ENCODE data around the gene GPR15LG. TPM values are rescaled to one million over a fixed set of nuclear protein-coding genes. Genes with fewer than 3 reads are reported as not detected.
"Not testable (repeated sequence)": the region's sequence is repeated elsewhere in the genome, so short reads cannot be mapped to it uniquely, and the experiment has no call there.

GPR15LG gene
- total RNA-seq, 1 donor from 2014 or later: not detected

DNA sequence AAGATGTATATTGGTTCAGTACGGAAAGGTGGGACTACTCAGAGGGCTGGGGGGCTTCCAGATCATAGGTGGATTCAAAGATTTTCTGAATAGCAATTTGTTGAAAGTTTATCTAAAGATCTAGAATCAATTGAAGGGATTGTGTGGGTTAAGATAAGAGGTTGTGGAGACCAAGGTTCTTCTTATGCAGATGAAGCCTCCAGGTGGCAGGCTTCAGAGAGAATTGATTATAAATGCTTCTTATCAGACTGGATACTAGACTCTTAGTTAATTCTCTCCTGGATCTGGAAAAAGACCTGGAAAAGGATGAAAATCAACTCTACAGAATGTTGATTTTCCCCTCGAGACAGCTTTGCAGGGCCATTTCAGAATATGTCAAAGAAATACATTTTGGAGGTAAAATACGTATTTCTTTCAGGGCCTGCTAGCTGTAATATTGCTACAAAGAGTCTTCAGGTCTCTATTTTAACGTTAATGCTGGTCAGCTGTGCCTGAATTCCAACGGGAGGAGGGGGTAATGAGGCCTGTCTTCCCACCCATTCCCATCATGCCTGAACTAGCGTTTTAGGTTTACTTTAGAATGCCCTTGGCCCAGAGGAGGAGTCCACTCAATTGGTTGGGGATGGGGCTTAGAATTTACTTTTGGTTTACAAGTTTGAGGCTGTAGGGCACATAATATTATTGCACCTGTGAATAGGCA is 12.8 kb upstream of the GPR15LG start:
- DNase-seq (no peak), ATAC-seq (no peak)
- intact Hi-C loops (cut with micrococcal nuclease): no loop called here

DNA sequence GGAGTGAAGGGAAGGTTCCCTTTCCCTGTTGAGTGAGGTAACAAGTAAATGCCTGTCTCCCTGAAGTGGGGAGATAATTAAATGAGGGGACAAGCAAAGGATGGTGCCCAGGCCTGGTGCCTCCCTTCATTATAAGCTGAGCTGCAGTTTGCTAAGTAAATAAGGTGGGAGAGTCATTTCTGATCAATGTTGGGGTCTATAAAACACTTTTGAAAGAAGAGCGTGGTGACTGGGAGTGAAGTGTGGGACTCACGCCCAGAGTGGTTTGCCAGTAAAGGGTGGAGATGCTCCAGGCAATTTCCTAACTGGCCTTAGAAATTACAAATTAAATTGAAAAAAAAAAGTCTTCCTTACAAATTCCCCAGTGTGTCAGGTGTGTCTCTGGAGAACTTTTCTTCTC is 9.6 kb upstream of the GPR15LG start:
- ATAC-seq (no peak), DNase-seq (no peak)
- intact Hi-C loops (cut with micrococcal nuclease): no loop called here

DNA sequence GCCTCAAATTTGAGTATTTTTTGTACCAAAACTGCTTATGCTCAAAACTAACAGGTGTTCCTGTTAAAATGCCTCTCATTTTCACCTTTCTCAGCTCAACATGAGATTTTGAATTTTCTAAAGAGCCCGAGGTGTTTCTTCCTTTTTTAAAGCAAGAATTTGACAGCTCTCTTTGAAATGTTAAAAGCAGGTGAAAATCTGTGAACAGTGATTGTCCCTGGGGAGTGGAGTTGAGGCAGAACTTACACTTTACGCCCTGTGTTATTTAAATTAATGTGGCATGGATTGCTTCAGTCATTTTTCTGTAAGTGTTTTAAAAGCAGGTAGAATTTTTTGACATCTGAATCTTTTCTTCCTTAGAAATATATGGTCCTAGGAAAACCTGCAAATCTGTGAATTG is 9.2 kb upstream of the GPR15LG start:
- ATAC-seq (no peak), DNase-seq (no peak)
- intact Hi-C loops (cut with micrococcal nuclease): no loop called here

DNA sequence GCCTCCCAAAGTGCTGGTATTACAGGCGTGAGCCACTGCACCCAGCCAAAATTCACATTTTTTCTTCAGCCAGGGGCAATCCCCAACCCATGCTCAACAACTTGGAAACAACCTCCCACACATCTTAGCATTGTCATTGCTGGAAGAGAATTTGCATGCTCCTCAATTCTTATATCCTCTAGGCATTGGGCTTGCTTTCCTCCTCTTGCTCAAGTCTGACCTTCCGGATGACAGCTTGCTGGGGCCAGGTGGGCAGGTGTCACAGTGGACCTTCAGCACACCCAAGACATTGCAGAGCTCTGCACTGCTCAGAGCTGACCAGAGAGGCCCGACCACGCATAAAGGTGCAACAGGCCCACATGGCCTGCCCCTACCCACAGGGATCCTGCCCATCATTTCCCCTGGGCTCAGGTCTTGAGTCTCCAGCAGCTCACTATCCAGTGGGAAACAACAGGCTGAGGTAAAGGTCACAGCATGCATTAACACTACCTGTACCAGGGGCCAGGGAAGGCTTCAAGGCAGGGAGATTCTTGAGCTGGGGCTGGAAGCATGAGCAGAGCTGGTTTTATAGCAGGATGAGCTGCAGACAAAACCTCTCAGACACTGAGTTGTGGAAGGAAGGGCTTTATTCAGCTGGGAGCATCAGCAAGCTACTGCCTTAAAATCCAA is 6.8 kb upstream of the GPR15LG start:
- DNase-seq: no peak
- no peak for ATAC-seq
- intact Hi-C loops (cut with micrococcal nuclease): no loop called here

DNA sequence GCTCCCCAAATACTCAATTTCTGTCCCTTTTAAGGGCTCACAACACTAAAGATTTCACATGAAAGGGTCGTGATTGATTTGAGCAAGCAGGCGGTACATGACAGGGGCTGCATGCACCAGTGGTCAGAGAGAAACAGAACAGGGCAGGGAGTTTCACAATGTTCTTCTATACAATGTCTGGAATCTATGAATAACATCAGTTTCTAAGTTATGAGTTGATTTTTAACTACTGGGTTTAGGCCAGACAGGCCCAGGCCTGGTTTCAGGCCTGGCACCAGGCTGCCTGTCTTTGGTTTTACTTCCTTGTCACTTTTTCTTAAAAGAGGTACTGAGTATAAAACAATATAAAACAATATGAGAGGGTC is 6.3 kb upstream of the GPR15LG start:
- ATAC-seq; intact Hi-C loops (cut with micrococcal nuclease); DNase-seq: not testable (repeated sequence)

DNA sequence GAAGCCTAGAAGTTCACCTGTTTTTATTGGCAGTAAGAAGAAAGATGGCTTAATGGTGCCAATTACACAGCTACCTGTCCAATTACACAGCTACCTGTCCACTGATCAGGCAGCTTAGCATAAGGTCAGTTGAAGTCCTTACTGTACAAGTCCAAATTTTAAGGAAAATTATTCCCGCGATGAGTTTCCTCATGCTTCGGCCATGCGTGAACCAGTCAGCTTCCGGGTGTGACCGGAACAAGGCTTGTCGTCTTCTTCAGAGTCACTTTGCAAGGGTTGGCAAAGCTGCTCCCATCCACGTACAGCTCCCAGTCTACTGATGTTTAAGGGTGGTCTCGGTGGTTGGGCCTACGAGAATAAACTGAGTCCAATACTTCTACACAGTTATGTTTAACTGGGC is 5.2 kb upstream of the GPR15LG start:
- intact Hi-C loops (cut with micrococcal nuclease); DNase-seq; ATAC-seq: not testable (repeated sequence)

DNA sequence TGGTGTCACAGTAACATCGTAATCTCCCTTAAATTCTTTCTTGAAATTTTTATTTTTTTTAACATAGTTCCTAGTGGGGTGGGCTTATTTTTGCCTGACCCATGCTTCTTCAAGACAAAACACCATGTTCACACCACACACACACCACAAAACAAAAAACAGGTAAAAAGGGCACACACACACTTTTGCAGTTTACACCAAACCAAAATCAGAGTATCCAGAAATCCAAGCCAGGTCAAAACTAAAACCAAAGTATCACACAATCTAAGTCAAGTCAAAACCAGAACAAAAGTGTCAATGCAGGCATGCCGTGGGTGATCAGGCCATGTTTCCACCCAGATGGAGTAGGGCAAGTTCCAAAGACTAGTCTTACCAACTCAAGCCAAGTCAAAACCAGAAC is 2.4 kb upstream of the GPR15LG start:
- intact Hi-C loops (cut with micrococcal nuclease); ATAC-seq; DNase-seq: not testable (repeated sequence)

DNA sequence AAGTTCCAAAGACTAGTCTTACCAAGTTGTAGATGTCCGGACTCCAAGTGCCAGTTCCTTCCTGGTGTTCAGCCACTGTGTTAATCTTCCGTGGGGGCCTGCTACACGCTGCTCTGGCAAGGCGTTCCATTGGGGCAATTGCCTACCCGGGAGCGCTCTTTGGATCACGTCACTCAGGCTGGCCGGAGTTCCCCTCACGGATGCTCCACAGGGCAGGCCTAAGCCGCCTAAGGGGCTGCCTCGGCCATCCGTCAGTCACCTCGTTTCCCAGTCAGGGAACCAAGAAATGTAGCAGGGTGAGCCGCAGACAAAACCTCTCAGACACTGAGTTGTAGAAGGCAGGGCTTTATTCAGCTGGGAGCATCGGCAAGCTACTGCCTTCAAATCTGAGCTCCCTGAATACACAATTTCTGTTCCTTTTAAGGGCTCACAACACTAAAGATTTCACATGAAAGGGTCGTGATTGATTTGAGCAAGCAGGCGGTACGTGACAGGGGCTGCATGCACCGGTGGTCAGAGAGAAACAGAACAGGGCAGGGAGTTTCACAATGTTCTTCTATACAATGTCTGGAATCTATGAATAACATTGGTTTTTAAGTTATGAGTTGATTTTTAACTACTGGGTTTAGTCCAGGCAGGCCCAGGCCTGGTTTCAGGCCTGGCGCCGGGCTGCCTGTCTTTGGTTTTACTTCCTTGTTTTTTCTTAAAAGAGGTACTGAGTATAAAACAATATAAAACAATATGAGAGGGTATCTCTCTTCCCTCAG is 1.7 kb upstream of the GPR15LG start:
- ATAC-seq; DNase-seq; intact Hi-C loops (cut with micrococcal nuclease): not testable (repeated sequence)

DNA sequence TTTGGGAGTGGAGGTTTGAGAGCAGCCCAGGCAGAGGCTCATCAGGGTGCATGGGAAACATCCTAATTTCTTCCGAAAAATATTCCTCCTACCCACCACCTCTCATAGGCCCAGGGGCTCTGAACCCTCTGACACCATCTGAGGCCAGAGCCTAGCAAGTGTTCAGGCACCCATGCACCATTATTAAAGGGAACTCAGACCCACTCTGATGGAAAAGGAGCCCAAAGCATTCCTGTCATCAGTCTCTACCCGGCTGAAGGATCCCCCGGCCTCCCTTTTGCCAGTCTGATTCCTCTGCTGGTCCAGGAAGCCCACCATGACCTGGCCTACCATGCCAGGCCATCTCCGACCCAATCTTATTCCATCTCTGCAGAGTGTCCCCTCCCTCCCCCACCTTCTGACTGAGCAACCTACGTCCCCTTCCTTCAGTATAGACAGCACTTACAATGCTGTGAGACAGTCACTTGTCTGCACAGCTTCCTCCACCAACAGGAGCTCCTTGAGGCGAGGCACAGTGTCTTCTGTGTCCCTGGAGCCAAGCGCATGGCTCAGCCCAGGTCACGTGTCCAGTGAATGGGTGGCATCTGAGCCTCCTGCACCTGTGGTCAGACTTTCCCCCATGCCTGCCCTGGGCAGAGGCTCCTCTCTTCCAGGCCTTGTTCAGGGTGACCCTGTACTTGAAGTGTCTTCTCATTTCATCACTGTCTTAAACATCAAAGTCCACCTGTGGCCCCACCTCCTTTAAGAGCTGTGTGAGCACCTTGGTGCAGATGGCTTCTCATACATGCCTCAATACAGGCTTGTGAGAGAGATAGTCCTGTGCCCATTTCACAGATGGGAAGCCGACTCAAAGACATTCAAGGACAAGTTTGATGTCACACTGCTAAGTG is 889 bp upstream of the GPR15LG start:
- intact Hi-C loops (cut with micrococcal nuclease): no loop called here
- ATAC-seq (no peak), DNase-seq (no peak)

DNA sequence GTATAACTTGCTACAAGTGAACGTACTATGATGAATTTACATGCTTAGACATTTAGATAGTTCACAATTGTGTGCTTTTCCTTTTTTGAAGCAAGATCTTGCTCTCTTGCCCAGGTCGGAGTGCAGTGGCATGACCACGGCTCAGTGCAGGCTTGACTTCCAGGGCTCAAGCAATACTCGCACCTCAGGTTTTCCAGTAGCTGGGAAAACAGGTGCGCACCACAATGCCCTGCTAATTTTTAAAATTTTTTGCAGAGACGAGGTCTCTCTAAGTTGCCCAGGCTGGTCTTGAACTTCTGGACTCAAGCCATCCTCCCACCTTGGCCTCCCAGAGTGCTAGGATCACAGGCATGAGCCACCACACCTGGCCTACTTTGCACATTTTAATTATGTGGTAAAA is 1.8 kb downstream of the GPR15LG start:
- intact Hi-C loops (cut with micrococcal nuclease): no loop called here
- ATAC-seq (no peak), DNase-seq (no peak)

DNA sequence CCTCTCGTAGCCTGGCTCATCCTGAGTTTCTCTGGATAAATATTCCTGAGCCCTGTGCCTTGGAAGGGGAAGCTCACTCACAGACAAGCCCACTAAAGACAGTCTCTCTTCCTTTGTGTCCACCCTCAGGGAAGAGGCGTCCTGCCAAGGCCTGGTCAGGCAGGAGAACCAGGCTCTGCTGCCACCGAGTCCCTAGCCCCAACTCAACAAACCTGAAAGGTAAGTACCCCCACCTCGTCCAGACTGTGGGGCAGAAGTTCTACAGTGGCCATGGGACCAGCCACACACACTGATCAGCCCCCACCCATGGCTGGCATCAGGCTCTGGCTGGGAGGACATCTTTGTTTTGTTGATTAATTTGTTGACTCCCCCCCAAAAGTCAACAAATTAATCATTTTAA is 2.8 kb downstream of the GPR15LG start:
- no peak for ATAC-seq
- intact Hi-C loops (cut with micrococcal nuclease): no loop called here
- DNase-seq: no peak

DNA sequence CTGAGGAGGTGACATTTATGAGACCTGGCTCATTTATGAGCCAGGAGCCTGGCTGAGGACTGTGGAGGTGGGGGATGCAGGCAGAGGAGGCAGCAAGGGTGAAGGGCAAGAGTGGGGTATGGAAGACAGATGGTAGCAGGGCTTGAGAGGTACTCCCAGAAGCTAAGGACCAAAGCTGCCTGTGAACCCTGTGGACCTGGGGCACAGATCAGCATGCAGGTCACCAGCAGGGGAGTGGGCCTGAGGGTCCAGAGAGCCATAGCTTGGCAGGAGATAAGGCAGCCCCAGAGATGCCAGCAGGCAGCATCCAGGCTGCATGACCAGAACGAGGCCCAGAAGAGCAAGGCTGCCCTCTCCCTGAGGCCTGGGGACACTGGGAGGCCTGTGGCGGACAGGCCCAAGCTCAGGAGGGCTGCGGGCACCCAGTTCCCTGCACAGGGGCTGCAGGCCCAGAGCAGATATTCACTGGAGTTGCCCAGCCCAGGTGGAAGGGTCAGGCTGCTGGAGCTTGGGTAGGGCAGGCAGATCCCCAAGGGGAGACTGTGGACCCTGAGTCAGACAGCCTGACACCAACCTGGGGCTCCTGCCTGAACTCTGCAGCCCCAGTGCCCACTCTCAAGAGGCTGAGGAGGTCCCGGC is 3.4 kb downstream of the GPR15LG start:
- DNase-seq: no peak
- no peak for ATAC-seq
- intact Hi-C loops (cut with micrococcal nuclease): no loop called here

DNA sequence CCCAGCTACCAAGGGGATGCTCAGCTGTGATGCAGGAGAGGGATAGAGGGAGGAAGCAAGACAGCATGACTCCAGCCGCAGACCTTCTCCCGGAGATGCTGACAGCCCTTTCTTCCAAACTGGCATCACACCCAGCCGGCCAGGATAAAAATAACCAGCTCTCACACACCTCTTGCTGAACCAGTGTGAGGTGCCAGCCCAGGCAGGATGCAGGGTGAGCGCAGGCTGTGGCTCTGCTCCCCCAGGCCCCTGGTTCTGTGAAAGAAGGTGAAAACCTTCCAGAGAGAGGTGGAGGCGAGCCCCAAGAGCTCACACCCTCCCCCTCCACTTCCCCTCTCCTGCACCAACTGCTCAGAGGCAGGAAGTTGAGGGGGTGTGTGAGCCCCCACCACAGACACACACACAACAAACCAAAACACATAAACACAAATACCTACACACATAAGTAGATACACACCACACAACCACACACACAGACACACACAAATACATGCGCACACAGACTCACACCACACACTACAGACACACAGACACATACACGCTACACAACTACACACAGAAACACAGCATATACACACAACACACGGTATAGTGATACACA is 4.0 kb downstream of the GPR15LG start:
- DNase-seq (peak; percentile 65), ATAC-seq (peak; percentile 95)
- intact Hi-C loops (cut with micrococcal nuclease): no loop called here

DNA sequence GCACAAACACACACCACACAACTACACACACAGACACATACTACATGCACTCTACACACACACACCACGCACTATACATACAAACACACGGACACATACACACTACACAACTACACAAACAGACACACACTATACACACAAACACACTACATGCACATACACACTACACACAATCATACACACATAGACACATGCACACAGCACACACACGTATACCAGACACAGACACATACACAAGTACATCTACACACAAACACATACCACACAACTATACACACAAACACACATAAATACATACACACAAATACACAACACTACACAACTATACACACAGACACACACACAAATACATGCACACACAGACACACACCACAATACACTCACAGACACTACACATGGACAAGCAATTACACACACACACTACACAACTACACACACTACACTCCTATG is 4.6 kb downstream of the GPR15LG start:
- intact Hi-C loops (cut with micrococcal nuclease): no loop called here
- ATAC-seq (no peak), DNase-seq (no peak)

DNA sequence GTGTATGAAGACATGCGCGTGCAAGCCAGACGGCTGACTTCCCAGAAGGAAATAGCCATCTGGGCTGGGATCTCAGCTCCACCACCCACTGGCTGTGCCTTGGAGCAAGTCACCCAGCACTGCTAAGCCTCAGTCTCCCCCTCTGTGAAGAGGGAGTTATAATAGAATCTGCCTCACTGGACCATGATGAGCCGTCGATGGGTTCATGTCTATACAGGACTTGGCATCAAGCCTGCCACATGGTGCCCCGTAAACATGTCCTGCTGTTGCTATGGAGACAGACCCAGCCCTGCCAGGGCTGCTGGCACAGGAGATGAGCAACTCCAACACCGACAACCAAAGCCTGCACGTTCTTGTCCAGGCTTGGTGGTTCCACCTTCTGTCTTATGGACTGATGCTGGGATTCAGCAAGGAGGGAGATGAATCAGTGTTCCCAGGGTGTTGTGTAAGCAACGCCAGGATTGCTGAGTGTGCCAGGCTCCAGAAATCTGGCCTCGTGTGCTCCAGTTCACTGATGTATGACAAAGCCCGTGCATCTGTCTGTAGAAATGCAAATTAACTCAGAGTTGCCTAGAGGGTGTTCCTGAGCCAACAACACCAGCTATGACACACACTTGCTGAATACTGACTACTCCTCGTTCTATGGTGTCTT is 5.6 kb downstream of the GPR15LG start:
- DNase-seq (no peak), ATAC-seq (peak; percentile 40)
- intact Hi-C loops (cut with micrococcal nuclease): no loop called here

DNA sequence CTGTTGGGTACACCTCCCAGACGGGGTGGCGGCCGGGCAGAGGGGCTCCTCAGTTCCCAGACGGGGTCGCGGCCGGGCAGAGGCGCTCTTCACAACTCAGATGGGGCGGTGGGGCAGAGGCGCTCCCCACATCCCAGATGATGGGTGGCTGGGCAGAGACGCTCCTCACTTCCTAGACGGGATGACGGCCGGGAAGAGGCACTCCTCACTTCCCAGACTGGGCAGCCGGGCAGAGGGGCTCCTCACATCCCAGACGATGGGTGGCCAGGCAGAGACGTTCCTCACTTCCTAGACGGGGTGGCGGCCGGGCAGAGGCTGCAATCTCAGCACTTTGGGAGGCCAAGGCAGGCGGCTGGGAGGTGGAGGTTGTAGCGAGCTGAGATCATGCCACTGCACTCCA is 6.8 kb downstream of the GPR15LG start:
- intact Hi-C loops (cut with micrococcal nuclease); DNase-seq; ATAC-seq: not testable (repeated sequence)

DNA sequence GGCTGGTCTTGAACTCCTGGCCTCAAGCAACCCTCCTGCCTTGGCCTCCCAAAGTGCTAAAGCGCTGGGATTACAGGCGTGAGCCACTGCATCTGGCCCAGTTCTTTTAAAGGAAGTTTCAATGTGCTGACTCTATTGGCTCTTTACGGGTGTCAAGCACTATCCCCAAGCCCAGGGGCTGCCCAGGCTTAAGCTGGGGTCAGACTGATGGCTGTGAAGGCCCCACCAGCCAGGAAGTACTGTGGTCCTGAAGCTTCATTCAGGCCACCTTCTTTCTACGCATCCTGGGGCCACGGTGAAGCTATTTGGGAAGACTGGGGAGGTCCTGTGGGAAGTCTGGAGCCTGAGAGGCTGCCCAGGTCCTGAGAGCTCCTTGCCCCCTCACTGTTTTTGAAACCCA is 8.0 kb downstream of the GPR15LG start:
- intact Hi-C loops (cut with micrococcal nuclease): no loop called here
- ATAC-seq: no peak
- DNase-seq: no peak

DNA sequence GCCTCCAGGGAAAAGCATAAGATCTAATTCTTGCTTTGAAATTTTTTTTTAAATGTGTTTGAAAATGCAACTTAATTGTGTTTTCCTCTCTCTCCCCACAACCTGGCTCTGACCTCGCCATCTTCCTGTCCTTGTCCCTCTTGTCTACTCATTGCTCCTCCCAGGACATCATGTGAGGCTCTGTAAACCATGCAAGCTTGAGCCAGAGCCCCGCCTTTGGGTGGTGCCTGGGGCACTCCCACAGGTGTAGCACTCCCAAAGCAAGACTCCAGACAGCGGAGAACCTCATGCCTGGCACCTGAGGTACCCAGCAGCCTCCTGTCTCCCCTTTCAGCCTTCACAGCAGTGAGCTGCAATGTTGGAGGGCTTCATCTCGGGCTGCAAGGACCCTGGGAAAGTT is 10.9 kb downstream of the GPR15LG start:
- ATAC-seq: no peak
- intact Hi-C loops (cut with micrococcal nuclease): no loop called here
- DNase-seq: no peak

Measured in left ventricle myocardium superior (tissue), 1 donor.